Fibroblast of skin of left biceps (primary cell): ENCODE data around the gene ANXA8.
"Not testable (repeated sequence)": the region's sequence is repeated elsewhere in the genome, so short reads cannot be mapped to it uniquely, and the experiment has no call there.

Experiments
- DNase-seq, 2 experiments: peaks; one replicate each; pipeline ENCODE4 v3.0.0-alpha.2; 2013; ENCODE audit warnings: low read depth in 2 of 2

The ANXA8 gene

GRCh38 chr10:47462577-47463358 is 21.1 kb downstream of the ANXA8 start:
- DNase-seq = not testable (repeated sequence)

GRCh38 chr10:47461261-47461687 is 22.6 kb downstream of the ANXA8 start:
- peak in 1 of 2 experiments; percentile 4 for DNase-seq

GRCh38 chr10:47458466-47459154 is 25.3 kb downstream of the ANXA8 start:
- peak in 1 of 2 experiments; percentile 19 for DNase-seq

GRCh38 chr10:47457826-47458225 is 26.1 kb downstream of the ANXA8 start:
- DNase-seq = no peak

- no peak for DNase-seq
Observed at GRCh38 chr10:47457528-47457820, 26.4 kb downstream of the ANXA8 start.

- DNase-seq = no peak
Observed at GRCh38 chr10:47456794-47457527, 27.0 kb downstream of the ANXA8 start.

GRCh38 chr10:47456079-47456785 is 27.7 kb downstream of the ANXA8 start:
- no peak for DNase-seq

GRCh38 chr10:47455350-47456078 is 28.4 kb downstream of the ANXA8 start:
- DNase-seq = not testable (repeated sequence)

GRCh38 chr10:47454780-47455058 is 29.2 kb downstream of the ANXA8 start:
- DNase-seq = no peak

- no peak for DNase-seq
Observed at GRCh38 chr10:47454008-47454779, 29.7 kb downstream of the ANXA8 start.

GRCh38 chr10:47453141-47454007 is 30.5 kb downstream of the ANXA8 start:
- no peak for DNase-seq

- no peak for DNase-seq
Observed at GRCh38 chr10:47452495-47453140, 31.3 kb downstream of the ANXA8 start.

GRCh38 chr10:47451998-47452494 is 31.9 kb downstream of the ANXA8 start:
- DNase-seq = no peak

- no peak for DNase-seq
Observed at GRCh38 chr10:47451273-47451997, 32.5 kb downstream of the ANXA8 start.

- DNase-seq = no peak
Observed at GRCh38 chr10:47450442-47450841, 33.5 kb downstream of the ANXA8 start.

GRCh38 chr10:47449979-47450378 is 33.9 kb downstream of the ANXA8 start:
- no peak for DNase-seq

- no peak for DNase-seq
Observed at GRCh38 chr10:47449102-47449978, 34.6 kb downstream of the ANXA8 start.
